Activated CD4-positive, alpha-beta T cell treated with anti-CD3 and anti-CD28 coated beads for 48 hours (primary cell): Measurements from ENCODE around the gene MBIP.

Source experiments
- DNase-seq: peaks from one replicate; pipeline ENCODE4 v3.0.0-alpha.2; 2020

The MBIP gene

GRCh38 chr14:36306836-36307235 lies 13.6 kb downstream of the MBIP start:
- DNase-seq: no peak

GRCh38 chr14:36304895-36305294 lies 15.5 kb downstream of the MBIP start:
- no peak for DNase-seq

GRCh38 chr14:36303960-36304359 lies 16.5 kb downstream of the MBIP start:
- no peak for DNase-seq

DNA sequence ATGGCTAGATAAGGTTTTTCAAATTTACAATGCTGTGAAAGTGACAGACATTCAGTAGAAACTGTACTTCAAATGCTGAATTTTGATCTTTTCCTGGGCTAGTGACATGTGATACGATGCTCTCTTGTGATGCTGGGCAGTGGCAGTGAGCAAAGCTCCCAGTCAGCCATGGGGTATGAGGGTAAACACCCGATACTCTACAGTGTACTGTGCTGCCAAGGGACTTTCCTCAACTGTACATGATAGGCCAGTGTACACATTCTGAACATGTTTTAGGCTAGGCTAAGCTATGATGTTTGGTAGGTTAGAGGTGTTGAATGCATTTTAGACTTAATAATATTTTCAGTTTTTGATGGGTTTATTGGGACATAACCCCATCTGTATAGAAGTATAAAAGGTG lies 17.6 kb downstream of the MBIP start:
- DNase-seq: no peak

- DNase-seq: no peak
Measured at GRCh38 chr14:36301159-36301558, 19.3 kb downstream of the MBIP start.

- DNase-seq: no peak
Measured at GRCh38 chr14:36300337-36300736, 20.1 kb downstream of the MBIP start.

GRCh38 chr14:36295642-36296627 lies 24.5 kb downstream of the MBIP start:
- DNase-seq: no peak

DNA sequence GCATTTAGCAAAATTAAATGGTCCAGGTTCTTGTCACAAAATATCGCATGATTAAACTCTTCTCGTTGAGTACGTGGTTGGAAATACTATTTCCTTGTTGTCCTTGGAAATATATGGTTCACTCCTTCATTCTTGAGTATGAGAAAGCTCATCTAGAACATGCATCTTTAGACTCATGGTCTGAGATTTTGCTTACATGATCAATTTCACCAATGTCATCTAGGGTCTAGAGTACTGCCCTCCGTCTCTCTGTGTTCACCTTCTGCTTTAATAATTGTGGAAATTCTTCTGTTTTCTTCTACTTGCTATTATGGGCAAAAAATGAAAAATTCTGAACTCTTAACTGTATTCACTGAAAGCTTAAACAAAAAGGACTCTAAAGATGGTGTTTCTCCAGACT lies 25.9 kb downstream of the MBIP start:
- no peak for DNase-seq

GRCh38 chr14:36293824-36294223 lies 26.6 kb downstream of the MBIP start:
- no peak for DNase-seq

DNA sequence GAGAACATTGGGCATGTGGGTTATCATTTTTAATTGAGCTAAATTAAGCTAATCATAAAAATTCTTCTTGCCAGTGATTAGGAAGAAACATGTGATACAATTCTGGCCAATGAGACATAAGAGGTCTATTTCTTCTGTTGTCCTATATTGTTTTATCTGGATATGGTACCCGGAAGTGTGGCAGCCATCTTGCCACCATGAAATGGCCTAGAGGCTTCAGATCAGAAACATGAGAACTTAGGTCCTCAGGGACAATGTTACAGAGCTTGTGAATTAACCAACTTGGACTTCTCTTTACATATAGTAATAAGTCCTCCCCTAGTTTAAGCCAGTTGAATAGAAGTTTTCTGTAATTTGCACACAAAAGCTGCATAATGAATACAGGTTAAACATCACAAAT lies 30.5 kb downstream of the MBIP start:
- DNase-seq: no peak

- no peak for DNase-seq
Measured at GRCh38 chr14:36288496-36288895, 31.9 kb downstream of the MBIP start.

DNA sequence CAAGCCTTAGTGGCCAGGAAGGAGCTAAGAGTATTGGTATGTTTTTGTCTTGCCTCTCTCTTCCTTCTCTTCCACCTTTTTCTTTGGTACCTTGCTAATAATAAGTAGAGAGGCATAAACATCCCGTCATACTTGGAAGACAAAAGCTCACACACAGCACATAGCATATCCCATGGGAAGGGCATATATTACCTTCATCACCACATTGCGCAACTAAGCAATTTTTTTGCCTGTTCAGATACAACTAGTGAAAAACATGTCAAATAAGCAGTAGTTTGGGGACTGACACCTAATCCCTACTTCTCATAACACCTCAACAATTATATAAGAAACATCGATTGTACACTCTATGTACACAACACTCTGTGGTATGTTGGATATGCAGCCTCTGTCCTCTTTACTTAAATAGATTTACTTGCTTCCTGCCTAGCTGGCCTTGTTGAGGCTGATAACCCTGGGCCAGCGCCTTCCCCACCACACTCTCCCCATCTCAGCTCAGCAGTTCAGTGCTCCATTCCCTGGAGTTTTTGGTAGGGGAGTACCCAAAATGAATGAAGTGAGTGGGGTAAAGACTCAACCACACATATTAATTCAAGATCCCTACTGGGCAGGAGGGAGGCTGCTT lies 35.4 kb downstream of the MBIP start:
- no peak for DNase-seq

DNA sequence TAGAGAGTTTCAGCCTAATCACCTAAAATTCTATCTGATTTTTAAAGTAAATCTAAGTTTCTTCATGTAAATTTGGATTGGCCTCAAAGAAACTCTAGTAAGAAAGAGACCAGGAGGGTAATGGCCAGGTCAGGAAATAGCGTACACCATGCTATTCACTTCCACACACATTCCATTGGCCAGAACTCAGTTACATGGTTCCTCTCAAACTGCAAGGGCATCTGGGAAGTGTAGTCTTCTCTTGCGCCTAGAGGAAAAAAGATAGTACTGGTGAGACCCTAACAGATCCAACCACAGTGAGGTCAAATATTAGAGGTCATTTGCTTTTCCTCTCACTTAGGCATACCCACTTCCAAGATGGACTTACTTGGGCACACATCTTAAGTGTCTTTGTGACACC lies 39.1 kb downstream of the MBIP start:
- no peak for DNase-seq

- DNase-seq: no peak
Measured at GRCh38 chr14:36279306-36280190, 40.9 kb downstream of the MBIP start.

DNA sequence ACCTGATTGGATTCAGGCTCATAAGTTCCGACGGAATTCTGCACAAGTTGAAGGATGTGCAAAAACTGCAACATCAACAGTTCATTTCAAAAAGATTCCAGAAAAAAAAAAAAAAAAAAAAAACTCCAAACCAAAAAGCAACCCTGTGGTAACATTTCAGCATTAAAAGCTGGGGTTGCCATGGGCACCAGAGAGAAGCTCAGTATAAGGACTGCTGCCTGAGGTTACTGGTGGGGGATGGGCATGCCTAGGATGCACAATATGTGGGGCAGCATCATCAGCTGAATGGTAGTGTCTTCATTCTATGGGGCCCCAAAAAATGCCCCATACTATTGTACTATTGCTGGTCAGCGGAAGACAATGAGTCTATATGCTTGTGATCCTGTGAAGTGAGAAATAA lies 44.7 kb downstream of the MBIP start:
- DNase-seq: no peak

DNA sequence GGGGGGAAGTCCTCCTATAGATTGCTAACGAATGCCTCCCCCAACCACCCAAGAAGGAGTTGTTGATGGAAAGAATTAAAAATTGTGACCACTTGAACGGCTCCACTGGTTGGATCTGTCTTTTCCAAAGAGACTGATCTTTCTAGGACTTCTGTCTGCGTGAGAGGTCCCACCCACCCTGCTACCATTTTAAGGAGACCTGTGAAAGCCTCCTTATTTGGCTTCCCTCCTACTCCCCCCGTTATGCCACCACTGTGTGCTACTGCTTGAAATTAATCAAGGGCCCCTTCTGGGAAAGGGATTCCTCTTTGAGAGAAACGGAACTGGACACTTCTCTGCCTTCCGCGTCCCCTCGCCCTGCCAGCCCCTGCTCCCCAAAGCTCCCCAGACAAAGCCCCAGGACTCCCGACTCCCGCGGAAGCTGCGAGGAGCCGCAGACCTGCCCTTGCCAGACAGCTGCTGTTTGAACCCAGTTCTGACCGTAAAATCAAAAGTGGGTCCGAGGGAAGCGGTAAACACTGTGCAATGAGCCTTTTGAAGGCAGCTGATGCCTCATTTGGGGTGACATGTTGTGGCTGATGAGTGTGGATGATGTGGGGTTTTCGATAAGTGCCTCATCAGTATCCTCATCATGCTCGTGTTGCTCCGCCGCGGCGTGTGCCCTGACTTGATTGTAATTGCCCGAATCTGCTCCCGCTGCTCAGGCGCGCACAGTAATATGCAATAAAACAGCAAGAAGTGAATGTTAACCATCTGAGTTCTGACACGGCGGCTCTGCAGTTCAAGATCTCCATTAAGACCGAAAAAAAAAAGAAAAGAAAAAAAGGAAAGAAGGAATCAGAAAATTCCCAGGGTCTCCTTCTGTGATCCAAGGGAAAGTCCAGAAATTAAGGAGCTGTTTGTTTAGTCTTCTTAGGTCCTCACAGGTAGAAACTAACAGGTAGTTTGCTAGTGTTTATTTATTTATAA lies 48.2 kb downstream of the MBIP start:
- peak; percentile 57 for DNase-seq

- DNase-seq: no peak
Measured at GRCh38 chr14:36271222-36271621, 49.2 kb downstream of the MBIP start.

DNA sequence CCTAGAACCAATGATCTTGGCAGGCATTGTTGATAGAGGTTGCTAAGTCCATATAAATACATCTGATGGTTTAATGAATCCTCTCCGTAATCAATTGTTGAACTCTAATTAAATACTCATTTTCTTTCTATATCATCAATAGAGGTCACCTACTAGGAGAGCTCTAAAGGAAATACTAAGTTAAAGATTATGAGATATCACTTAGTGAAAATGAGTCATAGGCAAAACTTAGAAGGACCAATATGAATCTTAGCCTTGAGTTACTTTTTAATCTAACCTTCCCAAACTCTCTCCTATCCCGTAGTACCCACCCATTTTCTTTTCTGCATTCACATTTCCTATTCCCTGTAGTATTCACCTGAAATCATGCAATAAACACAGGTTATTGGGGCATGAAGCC lies 50.2 kb downstream of the MBIP start:
- no peak for DNase-seq

- no peak for DNase-seq
Measured at GRCh38 chr14:36268121-36268520, 52.3 kb downstream of the MBIP start.

- no peak for DNase-seq
Measured at GRCh38 chr14:36264595-36264994, 55.8 kb downstream of the MBIP start.

DNA sequence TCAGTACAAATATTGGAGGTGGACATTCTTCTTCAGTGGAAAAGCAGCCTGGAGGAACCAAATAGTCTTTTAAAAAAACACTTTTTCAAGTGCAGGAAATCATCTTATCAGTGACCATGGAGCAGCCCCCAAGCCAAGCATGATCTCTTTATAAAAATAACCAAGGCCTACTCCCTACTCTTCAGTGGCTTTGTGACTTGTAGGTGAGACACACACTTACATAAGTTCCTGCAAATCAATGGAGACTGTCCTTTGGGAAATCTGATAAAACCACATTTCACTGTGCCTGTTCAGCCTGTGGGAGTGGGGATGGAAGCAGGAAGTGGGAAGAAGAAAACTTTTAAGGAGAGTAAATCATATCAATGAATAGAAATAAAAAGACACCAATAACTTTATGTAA lies 56.3 kb downstream of the MBIP start:
- DNase-seq: no peak
